Activated T-cell treated with anti-CD3 and anti-CD28 coated beads, Interleukin-2, amount 50 U/mL, for 24 hours (primary cell): ENCODE data around the gene RANBP1.

Experiments
- DNase-seq: peaks from one replicate; pipeline ENCODE4 v3.0.0-alpha.2; 2020
- H3K27ac Mint-ChIP-seq: 2 replicates; pipeline ENCODE4 v1.8.0; 2020; ENCODE audit warnings: mild to moderate bottlenecking, mixed read lengths
- H3K27me3 Mint-ChIP-seq: 2 replicates; pipeline ENCODE4 v1.8.0; 2020; ENCODE audit warnings: mixed read lengths
- H3K36me3 Mint-ChIP-seq: 2 replicates; pipeline ENCODE4 v1.8.0; 2020; ENCODE audit warnings: low read depth, mixed read lengths
- H3K4me1 Mint-ChIP-seq: 2 replicates; pipeline ENCODE4 v1.8.0; 2020; ENCODE audit warnings: low read depth, mixed read lengths
- H3K4me3 Mint-ChIP-seq: 2 replicates; pipeline ENCODE4 v1.8.0; 2020; ENCODE audit warnings: mild to moderate bottlenecking, moderate library complexity, mixed read lengths
- H3K9me3 Mint-ChIP-seq: 2 replicates; pipeline ENCODE4 v1.8.0; 2020; ENCODE audit warnings: mixed read lengths

RANBP1 gene

GRCh38 chr22:20130731-20131596 is 15.1 kb downstream of the RANBP1 start:
- Mint-ChIP-seq H3K4me1 (peaks cover 55% of the 10 kb centered on the region), H3K4me3 (peak overlapping the region; percentile 51), H3K27ac (peak overlapping the region; percentile 55), H3K36me3 (peaks cover 39% of the 10 kb centered on the region), H3K9me3 (no peaks in the 10 kb centered on the region), H3K27me3 (no peaks in the 10 kb centered on the region)
- DNase-seq = peak; percentile 88

GRCh38 chr22:20131597-20131858 is 15.6 kb downstream of the RANBP1 start, which contains the start of gene ZDHHC8:
Gene ZDHHC8, plus strand, starts transcription at chr22:20131804. Its CDS starts 144 bp downstream, at chr22:20131948.
- no peaks in the 10 kb centered on the region for H3K27me3 Mint-ChIP-seq
- peak; percentile 70 for DNase-seq
- H3K4me1 Mint-ChIP-seq = peaks cover 57% of the 10 kb centered on the region
- H3K4me3 Mint-ChIP-seq = peak within 1 kb of the TSS; percentile 79
- H3K36me3 Mint-ChIP-seq = peaks cover 35% of the 10 kb centered on the region
- H3K9me3 Mint-ChIP-seq = no peaks in the 10 kb centered on the region
- H3K27ac Mint-ChIP-seq = peak within 1 kb of the TSS; percentile 87

GRCh38 chr22:20131859-20132685 is 16.2 kb downstream of the RANBP1 start:
- H3K27ac Mint-ChIP-seq = peak overlapping the region; percentile 87
- no peaks in the 10 kb centered on the region for H3K27me3 Mint-ChIP-seq
- peak overlapping the region; percentile 79 for H3K4me3 Mint-ChIP-seq
- no peaks in the 10 kb centered on the region for H3K9me3 Mint-ChIP-seq
- DNase-seq = peak; percentile 60
- H3K4me1 Mint-ChIP-seq = peaks cover 61% of the 10 kb centered on the region
- peaks cover 30% of the 10 kb centered on the region for H3K36me3 Mint-ChIP-seq

GRCh38 chr22:20132686-20133246 is 16.9 kb downstream of the RANBP1 start:
- H3K4me3 Mint-ChIP-seq = peak overlapping the region; percentile 79
- no peaks in the 10 kb centered on the region for H3K27me3 Mint-ChIP-seq
- no peak for DNase-seq
- H3K9me3 Mint-ChIP-seq = no peaks in the 10 kb centered on the region
- H3K4me1 Mint-ChIP-seq = peaks cover 63% of the 10 kb centered on the region
- H3K36me3 Mint-ChIP-seq = peaks cover 23% of the 10 kb centered on the region
- H3K27ac Mint-ChIP-seq = peak overlapping the region; percentile 87

GRCh38 chr22:20133930-20134549 is 18.1 kb downstream of the RANBP1 start:
- no peak for DNase-seq
- Mint-ChIP-seq H3K36me3 (peaks cover 11% of the 10 kb centered on the region), H3K4me3 (peak overlapping the region; percentile 79), H3K9me3 (no peaks in the 10 kb centered on the region), H3K4me1 (peaks cover 58% of the 10 kb centered on the region), H3K27me3 (no peaks in the 10 kb centered on the region), H3K27ac (peak overlapping the region; percentile 45)

- Mint-ChIP-seq H3K4me3 (no peak overlapping the region), H3K9me3 (no peaks in the 10 kb centered on the region), H3K4me1 (peaks cover 48% of the 10 kb centered on the region), H3K27ac (no peak overlapping the region), H3K36me3 (peaks cover 21% of the 10 kb centered on the region), H3K27me3 (no peaks in the 10 kb centered on the region)
- DNase-seq = no peak
Measured at GRCh38 chr22:20135265-20135664, 19.4 kb downstream of the RANBP1 start.

GRCh38 chr22:20135806-20136602 is 20.1 kb downstream of the RANBP1 start:
- Mint-ChIP-seq H3K4me1 (peaks cover 48% of the 10 kb centered on the region), H3K36me3 (peaks cover 23% of the 10 kb centered on the region), H3K27ac (no peak overlapping the region), H3K9me3 (no peaks in the 10 kb centered on the region), H3K27me3 (no peaks in the 10 kb centered on the region), H3K4me3 (no peak overlapping the region)
- DNase-seq = no peak

- Mint-ChIP-seq H3K4me1 (peaks cover 48% of the 10 kb centered on the region), H3K27ac (no peak overlapping the region)
Measured at GRCh38 chr22:20136603-20136873, 20.6 kb downstream of the RANBP1 start.

GRCh38 chr22:20137113-20137512 is 21.2 kb downstream of the RANBP1 start:
- Mint-ChIP-seq H3K36me3 (peaks cover 23% of the 10 kb centered on the region), H3K4me1 (peaks cover 48% of the 10 kb centered on the region)

More at GRCh38 chr22:20136603-20136873, 20.6 kb downstream of the RANBP1 start:
- DNase-seq = no peak
- H3K36me3 Mint-ChIP-seq = peaks cover 23% of the 10 kb centered on the region
- no peaks in the 10 kb centered on the region for H3K9me3 Mint-ChIP-seq
- no peak overlapping the region for H3K4me3 Mint-ChIP-seq
- no peaks in the 10 kb centered on the region for H3K27me3 Mint-ChIP-seq

GRCh38 chr22:20137671-20138416 is 21.9 kb downstream of the RANBP1 start:
- Mint-ChIP-seq H3K27ac (peak overlapping the region; percentile 44), H3K9me3 (no peaks in the 10 kb centered on the region), H3K4me1 (peaks cover 43% of the 10 kb centered on the region), H3K4me3 (no peak overlapping the region), H3K27me3 (no peaks in the 10 kb centered on the region), H3K36me3 (peaks cover 19% of the 10 kb centered on the region)
- DNase-seq = no peak

More at GRCh38 chr22:20137113-20137512, 21.2 kb downstream of the RANBP1 start:
- DNase-seq = no peak
- Mint-ChIP-seq H3K4me3 (no peak overlapping the region), H3K27ac (no peak overlapping the region), H3K9me3 (no peaks in the 10 kb centered on the region), H3K27me3 (no peaks in the 10 kb centered on the region)

GRCh38 chr22:20138417-20138738 is 22.5 kb downstream of the RANBP1 start:
- no peaks in the 10 kb centered on the region for H3K27me3 Mint-ChIP-seq
- H3K4me1 Mint-ChIP-seq = peaks cover 38% of the 10 kb centered on the region
- H3K9me3 Mint-ChIP-seq = no peaks in the 10 kb centered on the region
- peaks cover 19% of the 10 kb centered on the region for H3K36me3 Mint-ChIP-seq
- H3K4me3 Mint-ChIP-seq = no peak overlapping the region
- no peak overlapping the region for H3K27ac Mint-ChIP-seq
- no peak for DNase-seq

- Mint-ChIP-seq H3K36me3 (peaks cover 21% of the 10 kb centered on the region), H3K4me1 (peaks cover 34% of the 10 kb centered on the region), H3K27me3 (no peaks in the 10 kb centered on the region), H3K27ac (no peak overlapping the region), H3K9me3 (no peaks in the 10 kb centered on the region), H3K4me3 (no peak overlapping the region)
- DNase-seq = no peak
Measured at GRCh38 chr22:20138868-20139267, 23.0 kb downstream of the RANBP1 start.

- peaks cover 28% of the 10 kb centered on the region for H3K4me1 Mint-ChIP-seq
- H3K27me3 Mint-ChIP-seq = no peaks in the 10 kb centered on the region
- no peak overlapping the region for H3K4me3 Mint-ChIP-seq
- H3K36me3 Mint-ChIP-seq = peaks cover 26% of the 10 kb centered on the region
- H3K9me3 Mint-ChIP-seq = no peaks in the 10 kb centered on the region
- DNase-seq = no peak
- H3K27ac Mint-ChIP-seq = no peak overlapping the region
Measured at GRCh38 chr22:20139391-20140106, 23.6 kb downstream of the RANBP1 start.
